ENCODE data around the gene HHIPL1.

The HHIPL1 gene

GRCh38 chr14:99611646-99612045 lies 33.3 kb upstream of the HHIPL1 start:
- no peak for DNase-seq (ENCODE audit: low spot score)

DNA sequence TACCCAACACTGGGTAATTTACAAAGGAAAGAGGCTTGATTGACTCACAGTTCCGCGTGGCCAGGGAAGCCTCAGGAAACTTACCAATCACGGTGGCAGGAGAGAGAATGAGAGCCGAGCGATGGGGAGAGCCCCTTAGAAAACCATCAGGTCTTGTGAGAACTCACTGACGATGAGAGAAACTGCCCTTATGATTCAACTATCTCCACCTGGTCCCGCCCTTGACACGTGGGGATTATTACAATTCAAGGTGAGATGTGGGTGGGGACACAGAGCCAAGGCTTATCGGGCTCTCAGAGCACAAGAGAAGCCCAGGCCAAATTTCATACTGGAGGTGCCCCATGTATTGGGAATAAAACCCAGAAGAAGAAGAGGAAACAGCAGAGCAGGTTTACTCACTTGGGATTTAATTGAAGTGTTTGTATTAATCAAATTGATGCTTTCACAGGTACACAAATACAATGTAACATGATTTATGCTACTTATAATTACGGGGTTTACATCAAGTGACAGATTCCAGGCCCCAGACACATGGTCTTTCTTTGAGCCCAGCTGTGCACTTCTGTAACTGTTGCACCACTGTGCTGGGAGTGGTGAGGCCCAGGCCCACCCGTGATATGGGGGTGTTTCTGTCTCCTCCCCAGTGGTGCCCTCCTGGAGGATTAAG lies 32.7 kb upstream of the HHIPL1 start:
- DNase-seq (ENCODE audit: low spot score), result no peak

DNA sequence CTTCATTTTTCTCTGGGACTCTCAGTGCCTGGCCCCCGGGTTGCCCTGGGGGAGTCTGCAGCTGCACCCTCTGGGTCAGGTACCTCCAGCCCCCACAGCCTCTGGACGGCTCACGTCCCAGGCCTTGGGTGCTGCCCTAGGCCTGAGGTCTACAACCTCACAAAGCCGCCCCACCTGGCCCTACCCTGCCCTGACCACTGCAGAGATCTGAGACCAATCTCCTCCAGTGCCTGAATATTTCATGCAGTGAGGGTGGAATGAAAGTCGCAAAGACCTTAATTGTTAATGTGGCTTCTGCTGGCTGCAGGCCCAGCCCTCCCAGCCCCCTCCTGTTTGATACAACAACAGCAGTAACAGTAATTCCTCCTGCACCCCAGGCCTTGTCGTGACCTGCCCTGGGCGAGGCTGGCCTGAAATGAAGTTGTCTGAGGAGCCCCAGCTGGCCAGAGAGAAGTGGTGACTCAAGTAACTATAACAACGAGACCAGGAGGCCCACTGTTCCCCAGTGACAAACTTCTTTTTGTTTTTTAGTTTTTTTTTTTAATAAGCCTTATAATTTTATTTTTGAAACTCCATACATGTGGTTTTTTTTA lies 32.1 kb upstream of the HHIPL1 start:
- DNase-seq (ENCODE audit: low spot score), result no peak

DNA sequence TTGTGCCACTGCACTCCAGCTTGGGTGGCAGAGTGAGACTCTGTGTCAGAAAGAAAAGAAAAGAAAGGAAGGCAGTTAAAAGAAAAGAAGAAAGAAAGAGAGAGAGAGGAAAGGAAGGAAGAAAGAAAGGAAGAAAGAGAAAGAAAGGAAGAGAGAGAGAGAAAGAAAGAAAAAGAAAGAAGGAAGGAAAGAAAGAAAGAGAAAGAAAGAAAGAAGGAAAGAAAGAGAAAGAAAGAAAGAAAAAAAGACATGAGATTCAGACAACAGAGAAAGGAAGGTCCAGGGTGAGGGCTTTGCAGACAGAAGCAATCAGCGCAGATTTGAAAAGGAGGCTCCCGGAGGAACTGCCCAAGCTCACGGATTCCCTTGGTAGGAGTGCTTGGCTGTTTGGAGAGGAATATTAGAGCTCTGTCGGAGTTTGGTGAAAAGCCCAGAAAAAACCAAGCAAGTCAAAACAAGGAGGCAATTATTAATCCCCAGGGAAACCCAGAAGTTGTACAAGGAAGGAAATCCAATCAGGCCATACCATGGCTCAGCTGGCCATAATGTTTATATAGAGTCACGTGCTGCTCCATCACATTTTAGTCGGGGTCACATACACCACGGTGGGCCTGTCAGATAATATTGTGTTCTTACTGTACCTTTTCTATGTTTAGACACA lies 29.3 kb upstream of the HHIPL1 start:
- no peak for DNase-seq (ENCODE audit: low spot score)

GRCh38 chr14:99616832-99617800 lies 27.8 kb upstream of the HHIPL1 start:
- no peak for DNase-seq (ENCODE audit: low spot score)

- no peak for DNase-seq (ENCODE audit: low spot score)
Measured at GRCh38 chr14:99619835-99620834, 24.8 kb upstream of the HHIPL1 start.

- no peak for DNase-seq (ENCODE audit: low spot score)
Measured at GRCh38 chr14:99621948-99622347, 23.0 kb upstream of the HHIPL1 start.

DNA sequence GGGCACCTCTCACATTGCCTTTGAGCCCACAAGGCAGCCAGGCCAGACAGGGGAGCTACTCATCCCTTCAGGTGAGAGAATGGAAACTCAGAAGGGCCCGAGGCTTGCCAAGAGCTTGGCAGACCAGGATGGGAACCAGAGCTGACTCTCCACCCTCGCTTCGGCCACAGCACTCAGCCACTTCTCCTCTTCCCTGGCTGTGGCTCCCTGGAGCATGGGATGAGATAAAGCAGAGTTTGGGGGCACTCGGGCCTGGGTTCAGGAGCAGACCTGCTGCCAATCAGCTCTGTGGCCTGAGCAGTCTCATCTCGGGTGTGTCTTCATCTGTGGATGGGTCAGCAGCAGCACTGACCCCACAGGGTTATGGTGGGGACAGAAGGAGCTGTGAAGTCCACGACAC lies 20.9 kb upstream of the HHIPL1 start:
- DNase-seq (ENCODE audit: low spot score), result no peak

DNA sequence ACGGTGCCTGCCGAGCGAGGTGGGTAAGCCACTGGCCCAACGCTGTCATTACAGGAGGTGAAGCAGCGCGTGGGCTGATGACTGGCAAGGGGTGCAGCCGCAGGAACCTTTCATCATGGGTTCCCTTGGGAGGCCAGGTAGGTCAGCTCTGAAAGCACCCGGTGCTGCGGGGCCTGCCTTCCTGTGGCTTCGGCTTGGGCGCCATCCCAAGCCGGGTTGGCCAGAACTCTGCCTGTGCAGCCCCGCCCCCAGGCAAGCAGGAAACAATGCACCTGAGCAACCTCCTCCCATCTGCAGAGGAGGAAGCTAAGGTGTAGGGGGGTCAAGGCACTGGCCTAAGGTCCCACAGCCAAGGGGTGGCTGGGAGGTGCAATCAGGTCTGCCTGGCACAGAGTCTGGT lies 20.0 kb upstream of the HHIPL1 start:
- no peak for DNase-seq (ENCODE audit: low spot score)

DNA sequence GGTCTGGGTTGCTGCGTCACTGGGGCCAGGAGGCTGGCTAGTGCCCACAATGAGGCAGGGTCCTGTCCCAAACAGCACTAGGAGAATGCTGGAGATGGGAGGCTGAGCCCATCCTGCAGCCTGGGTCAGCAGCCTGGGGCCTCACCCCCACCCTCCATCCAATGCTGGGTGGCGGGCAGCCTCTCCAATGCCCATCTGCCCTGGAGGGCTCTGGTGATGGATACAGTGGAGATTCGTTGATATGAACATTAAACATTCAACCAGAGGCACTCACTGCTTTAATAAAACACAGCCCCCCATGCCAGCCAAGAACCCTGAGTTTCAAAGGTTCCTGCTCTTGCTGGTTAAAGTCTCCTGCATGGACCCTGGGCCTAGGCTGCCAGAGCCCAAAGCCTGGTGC lies 19.5 kb upstream of the HHIPL1 start:
- DNase-seq (ENCODE audit: low spot score), result no peak

- no peak for DNase-seq (ENCODE audit: low spot score)
Measured at GRCh38 chr14:99626041-99626648, 18.8 kb upstream of the HHIPL1 start.

- no peak for DNase-seq (ENCODE audit: low spot score)
Measured at GRCh38 chr14:99627100-99627499, 17.8 kb upstream of the HHIPL1 start.

GRCh38 chr14:99627510-99628381 lies 17.2 kb upstream of the HHIPL1 start:
- no peak for DNase-seq (ENCODE audit: low spot score)

DNA sequence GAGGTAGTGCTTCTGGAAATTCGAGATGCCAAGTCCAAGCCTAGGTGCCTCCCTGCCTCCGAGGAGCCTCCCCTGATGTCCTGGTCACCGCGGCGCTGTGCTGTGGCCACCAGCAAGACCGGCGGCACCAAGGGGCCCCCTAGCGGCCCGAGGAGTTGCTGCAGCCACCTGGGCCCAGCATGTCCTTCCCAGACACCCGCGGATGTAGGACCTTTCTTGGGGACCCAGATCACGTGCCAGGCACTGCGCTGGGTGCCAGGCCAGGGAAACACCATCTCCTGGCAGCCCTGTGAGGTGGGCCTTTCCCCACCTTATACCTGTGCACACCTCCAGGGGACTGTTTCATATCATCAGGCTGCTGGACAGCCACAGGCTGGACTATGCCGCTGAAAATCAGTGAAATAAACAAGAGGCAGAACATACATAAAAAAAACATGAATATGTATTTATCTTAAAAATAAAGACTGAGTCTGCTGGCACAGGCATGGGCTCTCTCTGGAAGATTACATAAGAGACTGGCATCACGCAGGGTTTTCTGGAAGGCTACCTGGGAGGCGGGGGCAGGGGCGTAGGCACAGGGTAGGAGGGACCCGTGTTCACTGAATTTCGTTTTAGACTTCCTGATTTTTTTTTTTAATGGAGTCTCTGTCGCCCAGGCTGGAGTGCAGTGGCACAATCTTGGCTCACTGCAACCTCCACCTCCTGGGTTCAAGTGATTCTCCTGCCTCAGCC lies 15.9 kb upstream of the HHIPL1 start:
- DNase-seq (ENCODE audit: low spot score), result peak; percentile 35

DNA sequence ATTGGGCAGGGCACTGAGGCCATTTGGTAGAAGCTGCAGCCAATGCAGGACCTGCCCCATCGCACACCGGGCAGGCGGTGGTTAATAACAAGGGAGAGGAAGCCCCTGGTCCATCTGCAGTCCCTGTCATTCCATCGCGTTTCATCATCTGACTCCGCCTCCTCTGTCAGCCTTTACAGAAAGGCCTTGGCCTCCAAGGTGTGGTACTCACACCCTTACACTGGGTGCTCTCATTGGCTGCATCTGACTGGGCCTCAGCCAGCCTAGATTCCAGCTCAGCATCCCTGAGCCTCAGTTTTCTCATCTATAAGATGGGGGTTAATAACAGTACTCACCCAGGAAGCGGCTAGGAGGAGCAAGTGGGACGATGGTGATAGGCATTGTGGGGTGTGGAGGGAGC lies 14.7 kb upstream of the HHIPL1 start:
- no peak for DNase-seq (ENCODE audit: low spot score)

DNA sequence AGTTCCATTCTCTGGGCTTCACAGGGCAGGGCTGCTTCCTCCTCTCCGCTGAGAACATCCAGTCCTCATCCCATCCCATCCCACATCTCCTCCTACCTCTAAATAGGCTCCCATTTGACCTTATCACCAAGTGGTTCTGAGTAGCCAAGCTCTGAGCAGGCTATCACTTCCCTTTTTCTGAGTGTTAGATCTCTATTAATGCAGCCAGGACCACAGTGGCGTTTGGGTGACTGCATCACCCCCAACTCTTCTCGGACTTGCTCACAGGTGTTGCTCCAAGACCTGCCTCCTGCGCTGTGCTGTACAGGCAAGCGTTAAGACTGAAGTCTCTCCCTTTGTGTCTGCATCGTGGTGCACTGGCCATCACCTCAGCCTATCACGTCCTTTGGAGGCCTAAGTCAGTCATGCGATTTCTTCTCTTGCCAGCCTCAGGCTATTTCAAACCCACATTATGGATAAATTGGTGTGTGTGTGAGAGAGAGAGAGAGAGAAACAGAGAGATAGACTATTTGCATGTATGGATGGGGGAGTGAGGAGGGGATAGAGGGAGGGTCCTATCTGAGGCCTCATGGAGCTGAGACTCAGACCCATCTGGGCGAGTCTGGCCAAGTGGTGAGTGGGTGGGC lies 12.4 kb upstream of the HHIPL1 start:
- no peak for DNase-seq (ENCODE audit: low spot score)

GRCh38 chr14:99633141-99633540 lies 11.8 kb upstream of the HHIPL1 start:
- DNase-seq (ENCODE audit: low spot score), result no peak

GRCh38 chr14:99633918-99634317 lies 11.0 kb upstream of the HHIPL1 start:
- DNase-seq (ENCODE audit: low spot score), result no peak

DNA sequence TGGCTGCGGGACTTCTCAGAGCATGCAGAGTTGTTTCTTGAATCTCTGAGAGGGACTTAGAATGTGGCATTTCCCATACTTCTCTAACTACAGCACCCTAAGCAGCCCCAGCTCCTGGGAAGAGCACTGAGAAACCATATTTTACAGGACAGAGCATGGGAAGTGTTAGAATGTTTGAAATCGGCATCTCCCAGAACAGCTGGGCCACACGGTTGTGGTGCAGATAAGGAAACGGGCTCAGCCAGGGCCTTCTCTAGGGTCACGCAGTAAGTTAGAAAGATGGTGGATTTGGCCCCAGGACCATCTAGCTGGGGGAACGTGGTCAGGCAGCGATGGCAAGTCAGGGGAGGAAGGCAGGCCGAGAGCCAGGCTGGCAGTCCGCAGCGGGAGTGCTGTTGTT lies 10.5 kb upstream of the HHIPL1 start:
- no peak for DNase-seq (ENCODE audit: low spot score)
